Neural progenitor cell (in vitro differentiated cells): ENCODE results near the gene SPATA6.

ENCODE experiments used
- EZH2phosphoT487 ChIP-seq: fragments of 200-600 bp; sonication (generic); IDR thresholded peaks from 2 replicates; pipeline ENCODE4 v1.6.1; 2017; ENCODE audit warnings: antibody characterized with exemption
- TF ChIP-seq, protein P1 (sequence below): fragments of 200-600 bp; sonication (generic); IDR thresholded peaks from 2 replicates; pipeline ENCODE4 v1.5.1; 2017; ENCODE audit warnings: antibody characterized with exemption, mild to moderate bottlenecking

DNA sequence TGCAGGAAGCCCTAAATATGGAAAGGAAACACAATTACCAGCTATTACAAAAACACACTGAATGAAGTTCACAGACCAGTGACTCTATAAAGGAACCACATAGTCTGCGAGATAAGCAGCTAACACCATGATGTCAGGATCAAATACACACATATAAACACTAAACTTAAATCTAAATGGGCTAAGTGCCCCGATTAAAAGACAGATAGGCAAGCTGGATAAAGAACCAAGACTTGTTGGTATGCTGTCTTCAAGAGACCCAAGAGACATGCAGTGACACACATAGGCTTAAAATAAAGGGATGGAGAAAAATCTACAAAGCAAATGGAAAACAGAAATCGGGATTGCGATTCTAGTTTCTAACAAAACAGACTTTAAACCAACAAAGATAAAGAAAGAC lies 127.6 kb downstream of the SPATA6 start:
- TF ChIP-seq, protein P1, sequence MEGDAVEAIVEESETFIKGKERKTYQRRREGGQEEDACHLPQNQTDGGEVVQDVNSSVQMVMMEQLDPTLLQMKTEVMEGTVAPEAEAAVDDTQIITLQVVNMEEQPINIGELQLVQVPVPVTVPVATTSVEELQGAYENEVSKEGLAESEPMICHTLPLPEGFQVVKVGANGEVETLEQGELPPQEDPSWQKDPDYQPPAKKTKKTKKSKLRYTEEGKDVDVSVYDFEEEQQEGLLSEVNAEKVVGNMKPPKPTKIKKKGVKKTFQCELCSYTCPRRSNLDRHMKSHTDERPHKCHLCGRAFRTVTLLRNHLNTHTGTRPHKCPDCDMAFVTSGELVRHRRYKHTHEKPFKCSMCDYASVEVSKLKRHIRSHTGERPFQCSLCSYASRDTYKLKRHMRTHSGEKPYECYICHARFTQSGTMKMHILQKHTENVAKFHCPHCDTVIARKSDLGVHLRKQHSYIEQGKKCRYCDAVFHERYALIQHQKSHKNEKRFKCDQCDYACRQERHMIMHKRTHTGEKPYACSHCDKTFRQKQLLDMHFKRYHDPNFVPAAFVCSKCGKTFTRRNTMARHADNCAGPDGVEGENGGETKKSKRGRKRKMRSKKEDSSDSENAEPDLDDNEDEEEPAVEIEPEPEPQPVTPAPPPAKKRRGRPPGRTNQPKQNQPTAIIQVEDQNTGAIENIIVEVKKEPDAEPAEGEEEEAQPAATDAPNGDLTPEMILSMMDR = no peak
- TF ChIP-seq EZH2phosphoT487 = no peak
